Common myeloid progenitor, CD34-positive (primary cell): ENCODE measurements around the gene LEF1.
A peak's percentile ranks its signal among the peaks of the same experiment; 100 is the strongest.

Experiments used
- CTCF ChIA-PET: fragments of 350-600 bp; sonication (Branson Sonifier 250); formaldehyde crosslinking; loops from one replicate; lab custom pipeline; 2021; ENCODE audit warnings: antibody characterized with exemption; lab: Charles Lee
- POLR2A ChIA-PET: fragments of 350-600 bp; sonication (Branson Sonifier 250); formaldehyde crosslinking; loops from one replicate; lab custom pipeline; 2021; ENCODE audit warnings: antibody characterized with exemption; lab: Charles Lee
- DNase-seq, 3 donors: peaks; one replicate each; pipeline versions ENCODE4 v3.0.0 to v3.0.0-alpha.2; 2013
- H3K27ac ChIP-seq, 2 experiments: 1 replicate in 1 of 2; 2 replicates in 1 of 2; pipeline ENCODE4 v1.7.0; 2013; ENCODE audit warnings: inconsistent platforms in 2 of 2, low read length in 2 of 2, mild to moderate bottlenecking in 2 of 2, low read depth in 1 of 2, moderate library complexity in 1 of 2; ENCODE audit not compliant: severe bottlenecking in 2 of 2, insufficient read depth in 1 of 2, poor library complexity in 1 of 2
- H3K27me3 ChIP-seq, 5 experiments: replicated peaks in 2 of 5; 1 replicate in 3 of 5; 2 replicates in 2 of 5; pipeline versions ENCODE4 v1.6.1 to v1.7.0; 2013; ENCODE audit warnings: low read length in 4 of 5, mild to moderate bottlenecking in 2 of 5, moderate library complexity in 2 of 5, inconsistent platforms in 1 of 5; ENCODE audit not compliant: insufficient read depth in 5 of 5, control insufficient read depth in 4 of 5
- H3K36me3 ChIP-seq, 4 experiments: 1 replicate in 2 of 4; 2 replicates in 2 of 4; pipeline versions ENCODE4 v1.6.1 to v1.7.0; 2013; ENCODE audit warnings: low read length in 3 of 4, control low read depth in 1 of 4, mild to moderate bottlenecking in 1 of 4; ENCODE audit not compliant: control insufficient read depth in 4 of 4, insufficient read depth in 4 of 4
- H3K4me1 ChIP-seq, 4 experiments: 1 replicate in 3 of 4; 2 replicates in 1 of 4; pipeline versions ENCODE4 v1.6.1 to v1.7.1; 2013; ENCODE audit warnings: low read length in 3 of 4, mild to moderate bottlenecking in 3 of 4, control low read depth in 1 of 4, inconsistent platforms in 1 of 4, moderate library complexity in 1 of 4; ENCODE audit not compliant: control insufficient read depth in 4 of 4, insufficient read depth in 4 of 4; ENCODE audit errors: control extremely low read depth in 1 of 4
- H3K4me3 ChIP-seq, 7 experiments: 1 replicate in 4 of 7; 2 replicates in 3 of 7; pipeline versions ENCODE4 v1.5.1 to v1.7.0; 2013; ENCODE audit warnings: mild to moderate bottlenecking in 7 of 7, low read length in 6 of 7, moderate library complexity in 6 of 7, inconsistent platforms in 2 of 7, low read depth in 2 of 7, control low read depth in 1 of 7; ENCODE audit not compliant: insufficient read depth in 4 of 7, control insufficient read depth in 1 of 7; ENCODE audit errors: extremely low read depth in 1 of 7
- H3K9me3 ChIP-seq, 5 experiments: 1 replicate in 4 of 5; 2 replicates in 1 of 5; pipeline versions ENCODE4 v1.6.1 to v1.7.1; 2013; ENCODE audit warnings: low read length in 4 of 5, mild to moderate bottlenecking in 2 of 5, inconsistent platforms in 1 of 5, low read depth in 1 of 5, moderate library complexity in 1 of 5; ENCODE audit not compliant: control insufficient read depth in 4 of 5, insufficient read depth in 2 of 5; ENCODE audit errors: control extremely low read depth in 1 of 5
- WGBS: methylation state at CpG from one replicate; pipeline ENCODE4 v1.1.5; 2013; ENCODE audit not compliant: insufficient coverage; 5-methylcytosine and 5-hydroxymethylcytosine counted together

LEF1 gene

DNA sequence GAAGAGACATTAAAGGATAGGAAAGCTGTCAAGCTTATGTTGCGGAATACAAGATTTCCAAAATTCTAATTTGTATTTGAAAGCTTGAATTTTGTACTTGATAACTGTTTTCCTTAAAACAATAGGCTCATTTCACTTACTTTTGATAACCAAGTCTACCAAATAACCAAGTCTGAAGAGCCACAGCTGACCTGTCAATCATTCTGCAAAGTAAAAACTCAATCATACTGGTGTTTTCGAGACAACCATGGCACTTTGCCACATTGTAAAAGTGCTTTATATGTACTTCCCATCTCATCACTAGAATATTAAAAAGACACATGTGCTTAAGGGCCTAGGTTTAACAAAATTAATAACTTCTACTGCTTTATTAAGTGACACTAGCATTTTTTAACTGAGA is 47.9 kb downstream of the LEF1 start:
- Histone ChIP-seq H3K36me3 (no peaks in the 10 kb centered on the region), H3K4me1 (peaks cover 5 to 35% (median 9%) of the 10 kb centered on the region in 4 experiments), H3K4me3 (no peak overlapping the region), H3K27me3 (no peaks in the 10 kb centered on the region), H3K9me3 (no peaks in the 10 kb centered on the region), H3K27ac (no peak overlapping the region)
- no CpG with 5 or more reads among the region's 2 CpGs for WGBS
- ChIA-PET CTCF (interaction anchor here (1.4 kb wide), 1 partner anchor 40 kb away, joined by 3 read pairs; no protein-coding TSS in a partner anchor), POLR2A (no interaction called here)
- no peak for DNase-seq

DNA sequence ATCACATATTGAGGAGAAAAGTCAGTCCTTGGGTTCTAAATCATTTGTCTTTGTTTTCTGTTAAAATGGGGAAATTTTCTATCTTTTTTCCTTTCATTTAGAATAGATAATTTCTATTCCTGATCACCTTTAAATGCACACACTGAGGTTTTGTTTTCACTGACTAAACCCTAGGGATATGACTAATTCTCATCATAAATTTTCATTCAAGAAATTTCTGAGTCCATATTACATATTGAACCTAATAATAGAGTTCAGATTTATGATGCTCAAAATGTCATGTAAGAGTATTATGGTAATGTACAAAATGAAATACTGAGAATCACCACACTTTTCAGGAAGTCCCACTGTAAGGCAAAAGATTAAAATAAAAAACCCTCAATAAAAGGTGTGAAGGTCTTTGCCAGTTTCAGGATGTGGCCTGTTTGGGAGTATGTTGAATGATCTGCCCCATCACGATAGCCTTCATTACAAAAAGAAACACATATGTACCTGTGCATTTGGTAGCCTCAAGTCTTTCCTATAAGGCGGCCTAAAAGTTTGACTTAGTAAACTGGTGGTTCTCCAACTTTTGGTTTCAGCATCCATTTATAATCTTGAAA is 49.4 kb downstream of the LEF1 start:
- Histone ChIP-seq H3K27ac (no peak overlapping the region), H3K4me3 (no peak overlapping the region), H3K27me3 (no peaks in the 10 kb centered on the region), H3K4me1 (peaks cover 13 to 49% (median 17%) of the 10 kb centered on the region in 4 experiments), H3K9me3 (no peaks in the 10 kb centered on the region), H3K36me3 (no peaks in the 10 kb centered on the region)
- WGBS, result 67% methylated on average over 1 of the region's 2 CpGs
- DNase-seq, result peak in 1 of 3 donors; percentile 15
- CTCF ChIA-PET, result interaction anchor here (1.2 kb wide), 1 partner anchor 393 kb away, joined by 3 read pairs; no protein-coding TSS in a partner anchor
- POLR2A ChIA-PET, result no interaction called here

DNA sequence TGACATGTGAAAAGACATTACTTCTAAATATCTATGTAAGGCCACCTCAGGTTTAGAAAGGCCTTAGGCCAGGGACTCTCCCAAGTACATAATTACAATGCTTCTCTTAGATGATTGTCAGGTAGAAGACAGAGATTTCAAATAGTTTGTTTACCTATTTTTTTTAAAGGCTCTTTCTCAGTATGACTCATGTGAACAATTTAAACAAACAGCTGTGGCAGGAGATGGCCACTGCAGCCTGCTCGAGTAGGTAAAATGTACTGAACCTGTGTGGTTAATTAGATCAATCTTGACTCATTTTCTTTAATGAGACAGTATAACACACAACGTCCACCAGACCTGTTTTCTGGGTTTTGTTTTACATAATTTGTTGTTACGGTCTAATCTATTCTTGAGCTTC is 50.2 kb downstream of the LEF1 start:
- H3K9me3 ChIP-seq, result no peaks in the 10 kb centered on the region
- no peaks in the 10 kb centered on the region for H3K36me3 ChIP-seq
- ChIA-PET POLR2A (no interaction called here), CTCF (interaction anchor here (1.2 kb wide), 1 partner anchor 394 kb away, joined by 3 read pairs; no protein-coding TSS in a partner anchor)
- H3K4me3 ChIP-seq, result no peak overlapping the region
- no peaks in the 10 kb centered on the region for H3K27me3 ChIP-seq
- no CpG with 5 or more reads among the region's 3 CpGs for WGBS
- peaks cover 14 to 57% (median 17%) of the 10 kb centered on the region in 4 experiments for H3K4me1 ChIP-seq
- peak in 1 of 3 donors; percentile 21 for DNase-seq
- no peak overlapping the region for H3K27ac ChIP-seq

DNA sequence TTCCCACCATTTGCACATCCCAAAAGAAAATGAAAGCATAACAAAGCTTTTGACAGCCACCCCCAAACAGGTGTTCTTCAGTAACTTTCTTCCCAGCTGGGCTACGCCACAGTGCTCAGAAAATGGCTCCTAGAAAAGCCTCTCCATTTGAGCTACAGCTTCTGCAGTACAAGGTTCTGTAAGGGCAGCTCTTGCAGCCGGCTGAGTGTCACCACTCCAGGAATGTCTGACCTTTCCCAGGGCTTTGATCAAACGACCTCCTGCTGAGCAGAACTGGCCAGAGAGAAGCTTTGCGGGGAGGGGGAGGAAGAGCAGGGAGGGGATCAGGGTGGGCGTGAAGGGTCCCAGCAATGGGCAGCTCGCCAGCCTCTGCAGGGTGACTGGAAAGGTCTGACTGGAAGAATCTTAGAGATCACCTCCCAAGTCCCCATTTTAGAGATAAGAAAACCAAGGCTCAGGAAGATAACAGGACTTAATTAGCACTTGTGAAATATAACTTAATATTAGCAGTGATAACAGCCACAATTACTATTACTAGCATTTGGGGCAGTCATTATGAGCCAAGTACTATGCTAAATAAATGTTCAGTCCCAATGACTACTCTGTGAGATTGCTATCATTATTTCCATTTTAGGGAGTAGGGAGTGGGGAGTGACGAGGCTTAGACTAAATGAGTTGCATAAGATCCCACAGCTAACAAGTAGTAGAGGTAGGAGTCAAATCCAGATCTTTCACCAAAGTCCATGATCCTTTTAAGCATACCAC is 51.1 kb downstream of the LEF1 start:
- no peak for DNase-seq
- Histone ChIP-seq H3K9me3 (no peaks in the 10 kb centered on the region), H3K36me3 (no peaks in the 10 kb centered on the region), H3K27ac (no peak overlapping the region), H3K4me1 (peaks cover 16 to 66% (median 24%) of the 10 kb centered on the region in 4 experiments), H3K4me3 (no peak overlapping the region), H3K27me3 (no peaks in the 10 kb centered on the region)
- 87% methylated on average over 4 of the region's 7 CpGs for WGBS
- ChIA-PET POLR2A (no interaction called here), CTCF (interaction anchor here (0.8 to 1.2 kb wide), 2 partner anchors 24 to 395 kb away, joined by 3 read pairs; no protein-coding TSS in a partner anchor)

DNA sequence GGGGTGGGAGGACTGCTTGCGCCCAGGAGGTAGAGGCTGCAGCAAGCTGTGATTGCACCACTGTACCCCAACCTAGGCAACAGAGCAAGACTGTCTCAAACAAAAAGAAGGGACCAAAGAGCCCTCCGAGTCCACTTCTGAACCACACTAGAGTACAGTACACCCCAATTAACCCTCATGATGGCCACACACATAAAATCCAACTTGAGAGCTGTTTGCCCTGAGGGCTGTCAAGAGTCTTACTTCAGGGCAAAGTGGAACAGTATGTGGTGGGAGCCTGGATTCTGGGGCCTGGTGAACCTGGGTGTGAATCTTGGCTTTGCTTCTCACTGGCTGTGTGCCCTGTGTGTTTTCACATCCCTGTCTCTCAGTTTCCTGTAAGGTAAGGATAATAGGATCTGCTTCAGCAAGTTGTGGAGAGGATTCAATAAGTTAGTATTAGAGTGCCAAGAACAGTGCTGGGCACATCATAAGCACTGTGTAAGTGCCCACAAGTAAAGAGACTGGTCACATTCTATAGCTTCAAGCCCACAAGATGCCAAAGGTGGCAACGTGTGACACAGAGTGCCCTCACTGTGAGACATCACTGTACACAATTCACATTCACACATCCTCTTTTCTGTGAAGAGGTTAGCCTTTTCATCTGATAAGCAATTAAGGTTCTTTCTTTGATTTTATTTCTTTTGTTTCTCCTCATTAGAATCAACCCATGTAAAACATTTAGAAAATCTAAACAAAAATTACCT is 52.1 kb downstream of the LEF1 start:
- no CpG with 5 or more reads among the region's 3 CpGs for WGBS
- Histone ChIP-seq H3K9me3 (no peaks in the 10 kb centered on the region), H3K27me3 (no peaks in the 10 kb centered on the region), H3K4me1 (peaks cover 16 to 73% (median 25%) of the 10 kb centered on the region in 4 experiments), H3K27ac (no peak overlapping the region), H3K4me3 (no peak overlapping the region), H3K36me3 (no peaks in the 10 kb centered on the region)
- DNase-seq, result peak in 2 of 3 donors; percentile 34 to 60
- ChIA-PET CTCF (interaction anchor here (0.8 to 1.2 kb wide), 2 partner anchors 10 to 14 kb away, joined by 3 to 4 read pairs; no protein-coding TSS in a partner anchor), POLR2A (interaction anchor here (0.6 kb wide), 1 partner anchor 49 kb away, joined by 3 read pairs; no protein-coding TSS in a partner anchor)

DNA sequence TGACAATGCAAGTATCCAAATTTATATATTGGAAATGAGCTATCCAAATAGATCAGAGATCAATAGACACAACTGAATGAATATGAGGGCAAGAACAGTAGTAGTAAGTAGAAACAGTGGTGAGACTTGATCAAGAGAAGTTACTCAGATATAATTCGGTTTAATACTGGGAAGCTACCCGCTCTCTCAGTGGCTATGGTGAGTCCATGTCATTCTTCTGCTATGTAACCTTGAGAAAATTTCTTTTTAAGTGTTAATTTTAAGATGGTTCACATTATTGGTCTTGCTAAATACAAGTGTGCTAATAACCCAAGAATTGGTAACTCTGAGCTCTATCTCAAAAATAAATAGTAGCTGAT is 53.6 kb downstream of the LEF1 start:
- Histone ChIP-seq H3K9me3 (no peaks in the 10 kb centered on the region), H3K27me3 (no peaks in the 10 kb centered on the region), H3K36me3 (no peaks in the 10 kb centered on the region), H3K27ac (no peak overlapping the region), H3K4me3 (no peak overlapping the region), H3K4me1 (peaks cover 16 to 79% (median 27%) of the 10 kb centered on the region in 4 experiments)
- ChIA-PET CTCF (interaction anchor here (0.6 to 1.2 kb wide), 2 partner anchors 13 to 252 kb away, joined by 3 read pairs; no protein-coding TSS in a partner anchor), POLR2A (interaction anchor here (0.6 kb wide), 1 partner anchor 21 kb away, joined by 3 read pairs; no protein-coding TSS in a partner anchor)
- DNase-seq, result peak in 1 of 3 donors; percentile 11
- 100% methylated on average over 2 of the region's 2 CpGs for WGBS
